ENCODE data around the gene POLR1B.
"Not testable (repeated sequence)": the region's sequence is repeated elsewhere in the genome, so short reads cannot be mapped to it uniquely, and the experiment has no call there.

Gene POLR1B, protein sequence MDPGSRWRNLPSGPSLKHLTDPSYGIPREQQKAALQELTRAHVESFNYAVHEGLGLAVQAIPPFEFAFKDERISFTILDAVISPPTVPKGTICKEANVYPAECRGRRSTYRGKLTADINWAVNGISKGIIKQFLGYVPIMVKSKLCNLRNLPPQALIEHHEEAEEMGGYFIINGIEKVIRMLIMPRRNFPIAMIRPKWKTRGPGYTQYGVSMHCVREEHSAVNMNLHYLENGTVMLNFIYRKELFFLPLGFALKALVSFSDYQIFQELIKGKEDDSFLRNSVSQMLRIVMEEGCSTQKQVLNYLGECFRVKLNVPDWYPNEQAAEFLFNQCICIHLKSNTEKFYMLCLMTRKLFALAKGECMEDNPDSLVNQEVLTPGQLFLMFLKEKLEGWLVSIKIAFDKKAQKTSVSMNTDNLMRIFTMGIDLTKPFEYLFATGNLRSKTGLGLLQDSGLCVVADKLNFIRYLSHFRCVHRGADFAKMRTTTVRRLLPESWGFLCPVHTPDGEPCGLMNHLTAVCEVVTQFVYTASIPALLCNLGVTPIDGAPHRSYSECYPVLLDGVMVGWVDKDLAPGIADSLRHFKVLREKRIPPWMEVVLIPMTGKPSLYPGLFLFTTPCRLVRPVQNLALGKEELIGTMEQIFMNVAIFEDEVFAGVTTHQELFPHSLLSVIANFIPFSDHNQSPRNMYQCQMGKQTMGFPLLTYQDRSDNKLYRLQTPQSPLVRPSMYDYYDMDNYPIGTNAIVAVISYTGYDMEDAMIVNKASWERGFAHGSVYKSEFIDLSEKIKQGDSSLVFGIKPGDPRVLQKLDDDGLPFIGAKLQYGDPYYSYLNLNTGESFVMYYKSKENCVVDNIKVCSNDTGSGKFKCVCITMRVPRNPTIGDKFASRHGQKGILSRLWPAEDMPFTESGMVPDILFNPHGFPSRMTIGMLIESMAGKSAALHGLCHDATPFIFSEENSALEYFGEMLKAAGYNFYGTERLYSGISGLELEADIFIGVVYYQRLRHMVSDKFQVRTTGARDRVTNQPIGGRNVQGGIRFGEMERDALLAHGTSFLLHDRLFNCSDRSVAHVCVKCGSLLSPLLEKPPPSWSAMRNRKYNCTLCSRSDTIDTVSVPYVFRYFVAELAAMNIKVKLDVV

GRCh38 chr2:112542123-112542983 is at the start of gene POLR1B:
Gene POLR1B (plus strand): TSS chr2:112542465. CDS start chr2:112542495, 30 bp downstream.
- in situ Hi-C loops (cut with HindIII; ENCODE audit: low pct_ligation_motif_present, low pct_unique_long_range_greater_than_20kb, low sequenced_read_pairs): no loop called here
- DNase-seq: peak; percentile 87

DNA sequence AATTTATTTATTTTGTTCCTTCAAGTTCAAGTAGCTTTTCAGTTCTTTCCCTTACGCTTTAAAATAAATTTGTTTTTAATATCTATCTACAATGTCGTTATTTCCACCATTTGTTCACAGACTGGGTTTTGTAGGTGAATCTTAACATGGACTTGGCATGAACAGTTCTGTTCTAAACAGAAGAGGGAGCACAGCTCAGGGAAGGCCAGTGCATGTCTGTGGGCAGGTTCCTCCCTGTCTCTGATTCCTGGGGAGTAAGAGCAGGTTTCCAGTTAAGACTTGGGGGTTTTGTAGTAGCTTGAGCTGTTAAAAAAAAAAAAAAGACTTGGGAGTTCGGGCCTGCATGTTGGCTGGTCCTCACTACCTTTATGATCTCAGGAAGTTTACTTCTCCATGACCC is 49.2 kb upstream of the POLR1B start:
- peak; percentile 47 for DNase-seq
- in situ Hi-C loops (cut with HindIII; ENCODE audit: low pct_ligation_motif_present, low pct_unique_long_range_greater_than_20kb, low sequenced_read_pairs): no loop called here

DNA sequence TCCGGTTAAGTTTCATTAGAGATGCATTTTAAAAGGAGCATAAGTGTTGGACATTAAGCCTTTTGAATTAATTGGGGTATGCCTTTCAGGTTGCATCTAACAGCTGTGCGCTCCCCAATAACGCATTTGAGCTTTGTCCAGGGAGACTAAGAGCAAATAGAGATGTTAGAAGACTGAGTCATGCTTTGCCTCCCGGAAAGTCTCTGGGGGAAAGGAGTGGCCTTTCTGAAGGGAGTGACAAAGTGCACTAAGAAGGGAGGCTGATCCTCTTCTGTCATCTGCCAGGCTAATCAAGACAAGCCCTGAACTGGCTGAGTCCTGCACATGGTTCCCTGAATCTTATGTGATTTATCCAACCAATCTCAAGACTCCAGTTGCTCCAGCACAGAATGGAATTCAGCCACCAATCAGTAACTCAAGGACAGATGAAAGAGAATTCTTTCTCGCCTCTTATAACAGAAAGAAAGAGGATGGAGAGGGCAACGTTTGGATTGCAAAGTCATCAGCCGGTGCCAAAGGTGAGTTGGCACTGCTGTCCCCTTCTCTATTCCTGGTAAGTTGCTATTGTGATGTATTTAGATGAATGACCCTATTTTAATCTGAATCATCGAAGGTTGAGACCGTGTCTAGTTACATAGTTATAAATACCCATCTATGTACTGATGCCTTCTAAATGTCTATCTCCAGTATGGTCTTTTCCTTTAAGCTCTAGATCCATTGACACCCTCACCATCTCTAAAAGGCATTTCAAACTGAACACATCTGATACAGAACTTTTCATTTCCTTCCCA is 48.2 kb upstream of the POLR1B start:
- peak; percentile 68 for DNase-seq
- in situ Hi-C loops (cut with HindIII; ENCODE audit: low pct_ligation_motif_present, low pct_unique_long_range_greater_than_20kb, low sequenced_read_pairs): no loop called here

- in situ Hi-C loops (cut with HindIII; ENCODE audit: low pct_ligation_motif_present, low pct_unique_long_range_greater_than_20kb, low sequenced_read_pairs): no loop called here
- no peak for DNase-seq
Observed at GRCh38 chr2:112494828-112495227, 47.4 kb upstream of the POLR1B start.

GRCh38 chr2:112495878-112496277 is 46.4 kb upstream of the POLR1B start:
- in situ Hi-C loops (cut with HindIII; ENCODE audit: low pct_ligation_motif_present, low pct_unique_long_range_greater_than_20kb, low sequenced_read_pairs); DNase-seq: not testable (repeated sequence)

DNA sequence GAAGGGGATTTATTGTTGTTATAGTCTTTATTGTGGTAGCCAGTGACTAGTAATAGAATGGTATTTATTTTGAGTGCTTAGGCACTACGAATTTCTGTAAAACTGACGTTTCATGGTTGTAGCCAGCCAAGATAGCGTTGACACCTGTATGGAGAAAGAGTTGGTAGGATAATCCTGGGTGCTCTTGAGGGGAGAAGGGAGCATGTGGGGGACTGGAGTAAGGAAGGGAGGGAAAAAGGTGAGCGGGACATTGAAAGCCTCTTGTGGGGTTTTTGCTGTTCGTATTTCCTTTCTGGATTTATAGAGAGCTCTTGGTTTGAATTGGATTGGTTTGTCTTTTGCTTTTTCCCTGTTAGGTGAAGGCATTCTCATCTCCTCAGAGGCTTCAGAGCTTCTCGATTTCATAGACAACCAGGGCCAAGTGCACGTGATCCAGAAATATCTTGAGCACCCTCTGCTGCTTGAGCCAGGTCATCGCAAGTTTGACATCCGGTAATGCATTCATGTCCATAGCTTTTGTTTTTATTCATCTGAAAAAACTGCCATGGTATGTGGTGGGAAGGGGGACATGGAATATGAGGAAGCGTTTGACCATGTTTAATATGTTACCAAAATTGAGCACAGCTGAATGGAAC is 41.3 kb upstream of the POLR1B start:
- in situ Hi-C loops (cut with HindIII; ENCODE audit: low pct_ligation_motif_present, low pct_unique_long_range_greater_than_20kb, low sequenced_read_pairs): not testable (repeated sequence)
- DNase-seq: peak; percentile 49

DNA sequence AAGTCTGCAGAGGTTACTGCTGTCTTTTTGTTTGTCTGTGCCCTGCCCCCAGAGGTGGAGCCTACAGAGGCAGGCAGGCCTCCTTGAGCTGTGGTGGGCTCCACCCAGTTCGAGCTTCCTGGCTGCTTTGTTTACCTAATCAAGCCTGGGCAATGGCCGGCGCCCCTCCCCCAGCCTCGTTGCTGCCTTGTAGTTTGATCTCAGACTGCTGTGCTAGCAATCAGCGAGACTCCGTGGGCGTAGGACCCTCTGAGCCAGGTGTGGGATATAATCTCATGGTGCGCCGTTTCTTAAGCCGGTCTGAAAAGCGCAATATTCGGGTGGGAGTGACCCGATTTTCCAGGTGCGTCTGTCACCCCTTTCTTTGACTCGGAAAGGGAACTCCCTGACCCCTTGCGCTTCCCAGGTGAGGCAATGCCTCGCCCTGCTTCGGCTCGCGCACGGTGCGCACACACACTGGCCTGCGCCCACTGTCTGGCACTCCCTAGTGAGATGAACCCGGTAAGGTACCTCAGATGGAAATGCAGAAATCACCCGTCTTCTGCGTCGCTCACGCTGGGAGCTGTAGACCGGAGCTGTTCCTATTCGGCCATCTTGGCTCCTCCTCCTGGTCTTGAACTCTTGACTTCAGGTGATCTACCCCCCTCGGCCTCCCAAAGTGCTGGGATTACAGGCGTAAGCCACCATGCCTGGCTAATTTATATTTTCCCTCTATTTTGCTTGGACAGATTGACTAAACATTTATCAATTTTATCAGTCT is 32.8 kb upstream of the POLR1B start:
- in situ Hi-C loops (cut with HindIII; ENCODE audit: low pct_ligation_motif_present, low pct_unique_long_range_greater_than_20kb, low sequenced_read_pairs); DNase-seq: not testable (repeated sequence)

GRCh38 chr2:112516801-112517200 is 25.5 kb upstream of the POLR1B start:
- in situ Hi-C loops (cut with HindIII; ENCODE audit: low pct_ligation_motif_present, low pct_unique_long_range_greater_than_20kb, low sequenced_read_pairs): no loop called here
- no peak for DNase-seq

DNA sequence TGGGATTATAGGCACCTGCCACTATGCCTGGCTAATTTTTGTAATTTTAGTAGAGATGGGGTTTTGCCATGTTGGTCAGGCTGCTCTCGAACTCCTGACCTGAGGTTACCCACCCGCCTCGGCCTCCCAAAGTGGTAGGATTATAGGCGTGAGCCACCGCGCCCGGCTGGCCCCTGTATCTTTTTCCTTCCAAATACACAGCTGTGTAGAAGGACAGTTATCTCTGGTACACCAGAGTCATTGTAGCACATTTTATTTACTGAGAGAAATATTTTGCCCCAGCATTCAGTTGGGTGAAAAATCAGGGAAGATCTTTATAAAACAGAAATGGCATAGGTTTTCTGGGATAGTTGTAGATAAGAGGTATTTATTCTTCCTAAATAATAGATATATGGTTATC is 23.5 kb upstream of the POLR1B start:
- no peak for DNase-seq
- in situ Hi-C loops (cut with HindIII; ENCODE audit: low pct_ligation_motif_present, low pct_unique_long_range_greater_than_20kb, low sequenced_read_pairs): no loop called here

- no peak for DNase-seq
- in situ Hi-C loops (cut with HindIII; ENCODE audit: low pct_ligation_motif_present, low pct_unique_long_range_greater_than_20kb, low sequenced_read_pairs): no loop called here
Observed at GRCh38 chr2:112519506-112519905, 22.8 kb upstream of the POLR1B start.

- DNase-seq: no peak
- in situ Hi-C loops (cut with HindIII; ENCODE audit: low pct_ligation_motif_present, low pct_unique_long_range_greater_than_20kb, low sequenced_read_pairs): no loop called here
Observed at GRCh38 chr2:112520234-112520783, 22.0 kb upstream of the POLR1B start.

DNA sequence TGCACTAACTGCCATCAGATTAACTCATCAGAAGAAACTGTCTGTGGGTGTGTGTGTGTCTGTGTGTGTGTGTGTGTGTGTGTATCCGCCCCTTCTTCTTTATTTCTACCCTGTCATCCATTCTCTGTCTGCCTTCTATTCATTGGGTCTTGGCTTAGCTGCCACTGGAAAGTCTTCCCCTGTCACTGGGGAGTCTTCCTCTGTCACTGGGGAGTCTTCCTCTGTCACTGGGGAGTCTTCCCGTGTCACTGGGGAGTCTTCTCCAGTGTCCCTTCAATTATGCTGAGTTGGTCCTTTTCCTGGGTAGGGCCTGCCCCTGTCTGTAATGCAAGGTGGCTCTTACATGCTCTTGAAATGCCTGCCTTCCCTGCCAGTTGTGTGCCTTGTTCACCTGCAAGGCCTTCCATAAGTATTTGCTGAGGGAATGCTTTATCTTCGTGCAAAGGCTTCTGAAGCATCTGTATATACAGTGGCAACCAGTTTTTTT is 18.9 kb upstream of the POLR1B start:
- in situ Hi-C loops (cut with HindIII; ENCODE audit: low pct_ligation_motif_present, low pct_unique_long_range_greater_than_20kb, low sequenced_read_pairs): no loop called here
- no peak for DNase-seq

- in situ Hi-C loops (cut with HindIII; ENCODE audit: low pct_ligation_motif_present, low pct_unique_long_range_greater_than_20kb, low sequenced_read_pairs); DNase-seq: not testable (repeated sequence)
Observed at GRCh38 chr2:112524276-112524675, 18.0 kb upstream of the POLR1B start.

GRCh38 chr2:112528541-112528940 is 13.7 kb upstream of the POLR1B start:
- in situ Hi-C loops (cut with HindIII; ENCODE audit: low pct_ligation_motif_present, low pct_unique_long_range_greater_than_20kb, low sequenced_read_pairs): no loop called here
- DNase-seq: no peak

- in situ Hi-C loops (cut with HindIII; ENCODE audit: low pct_ligation_motif_present, low pct_unique_long_range_greater_than_20kb, low sequenced_read_pairs): no loop called here
- DNase-seq: no peak
Observed at GRCh38 chr2:112529757-112530156, 12.5 kb upstream of the POLR1B start.

DNA sequence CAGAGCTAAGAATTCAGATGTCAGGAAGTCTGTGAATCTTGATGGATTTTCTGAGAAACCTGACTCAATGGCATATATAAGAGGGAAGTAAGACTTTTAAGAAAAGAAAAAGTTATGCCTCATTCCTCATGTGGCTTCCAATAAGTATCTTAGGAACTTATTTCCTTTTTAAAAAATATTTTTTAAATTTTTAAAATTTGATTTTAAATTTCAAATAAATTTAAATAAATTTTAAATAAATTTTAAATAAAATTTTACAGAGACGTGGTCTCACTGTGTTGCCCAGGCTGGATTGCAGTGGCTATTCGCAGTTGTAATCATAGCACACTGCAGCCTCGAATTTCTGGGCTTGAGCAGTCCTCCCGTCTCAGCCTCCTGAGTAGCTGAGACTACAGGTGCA is 11.5 kb upstream of the POLR1B start:
- in situ Hi-C loops (cut with HindIII; ENCODE audit: low pct_ligation_motif_present, low pct_unique_long_range_greater_than_20kb, low sequenced_read_pairs): no loop called here
- no peak for DNase-seq

Data from ACHN (cell line).